ENCODE measurements around the gene RDH5.

DNA sequence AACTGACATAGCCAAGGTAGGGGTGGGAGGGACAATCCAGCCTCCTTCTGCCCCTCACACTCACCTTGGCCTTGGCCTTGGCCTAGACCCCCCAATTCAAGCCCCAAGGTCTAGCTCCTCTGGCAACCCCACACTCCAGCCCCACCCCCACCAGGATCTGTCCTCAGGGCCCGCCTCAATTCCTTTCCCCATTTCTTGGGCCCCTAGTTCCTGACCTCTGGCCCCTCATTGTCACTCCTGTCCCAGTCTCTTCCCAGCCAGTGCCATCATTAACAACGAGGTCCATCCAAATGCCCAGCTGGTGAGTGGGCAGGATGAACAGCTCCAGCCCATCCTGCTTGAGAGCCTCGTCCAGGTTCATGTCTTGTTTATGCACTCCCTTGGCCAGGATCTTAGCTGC, 15.9 kb downstream of the RDH5 start:
- TF ChIP-seq POLR2A (IDR thresholded peaks at IDR 0.05): no peak
- TF ChIP-seq EP300 (IDR thresholded peaks at IDR 0.05): no peak
